ENCODE results near the gene XAF1.
"Not testable (repeated sequence)": the region's sequence is repeated elsewhere in the genome, so short reads cannot be mapped to it uniquely, and the experiment has no call there.

Gene XAF1

GRCh38 chr17:6755731-6756184 lies at the start of gene XAF1:
Gene XAF1, plus strand, starts transcription at chr17:6756046. Its CDS starts 33 bp downstream, at chr17:6756079.
- no peak for DNase-seq

- no peak for DNase-seq
These were observed 49.3 kb upstream of the XAF1 start for GRCh38 chr17:6706499-6706898.

GRCh38 chr17:6706996-6707395 lies 48.9 kb upstream of the XAF1 start:
- DNase-seq: no peak

GRCh38 chr17:6708357-6708961 lies 47.4 kb upstream of the XAF1 start:
- DNase-seq: no peak

- DNase-seq: no peak
These were observed 45.5 kb upstream of the XAF1 start for GRCh38 chr17:6710317-6710716.

GRCh38 chr17:6711081-6711674 lies 44.7 kb upstream of the XAF1 start:
- no peak for DNase-seq

- DNase-seq: no peak
These were observed 44.2 kb upstream of the XAF1 start for GRCh38 chr17:6711681-6712057.

- no peak for DNase-seq
These were observed 43.6 kb upstream of the XAF1 start for GRCh38 chr17:6712058-6712853.

- DNase-seq: no peak
These were observed 43.1 kb upstream of the XAF1 start for GRCh38 chr17:6712854-6713129.

- DNase-seq: no peak
These were observed 42.5 kb upstream of the XAF1 start, which contains the start of gene SLC13A5 for GRCh38 chr17:6713130-6713917. Gene SLC13A5, minus strand, starts transcription at chr17:6713369. Its CDS starts 36 bp downstream, at chr17:6713333.

- no peak for DNase-seq
These were observed 42.0 kb upstream of the XAF1 start for GRCh38 chr17:6713918-6714271.

GRCh38 chr17:6714315-6714874 lies 41.5 kb upstream of the XAF1 start:
- DNase-seq: no peak

GRCh38 chr17:6716736-6717135 lies 39.1 kb upstream of the XAF1 start:
- DNase-seq: no peak

GRCh38 chr17:6721744-6722143 lies 34.1 kb upstream of the XAF1 start:
- DNase-seq: no peak

GRCh38 chr17:6724009-6724408 lies 31.8 kb upstream of the XAF1 start:
- DNase-seq: no peak

- DNase-seq: no peak
These were observed 26.3 kb upstream of the XAF1 start for GRCh38 chr17:6729531-6729930.

GRCh38 chr17:6746665-6747064 lies 9.2 kb upstream of the XAF1 start:
- not testable (repeated sequence) for DNase-seq

- no peak for DNase-seq
These were observed 7.2 kb upstream of the XAF1 start for GRCh38 chr17:6748617-6749016.

GRCh38 chr17:6749519-6749918 lies 6.3 kb upstream of the XAF1 start:
- no peak for DNase-seq

- DNase-seq: no peak
These were observed 3.6 kb upstream of the XAF1 start for GRCh38 chr17:6752068-6752909.

- peak; percentile 30 for DNase-seq
These were observed 2.8 kb upstream of the XAF1 start for GRCh38 chr17:6753006-6753445.

- no peak for DNase-seq
These were observed 2.3 kb upstream of the XAF1 start for GRCh38 chr17:6753546-6753945.

Measured in stimulated activated CD4-positive, alpha-beta T cell treated with anti-CD3 and anti-CD28 coated beads, Interleukin-12 subunit alpha, Interleukin-12 subunit beta, amount 100 ng/mL, for 4 hours (primary cell).